Breast epithelium (tissue), 4 donors: ENCODE results near the gene RRAD. TPM values are rescaled to one million over a fixed set of nuclear protein-coding genes. Genes with fewer than 3 reads are reported as not detected.

ENCODE experiments used
- DNase-seq, 2 donors: peaks; one replicate each; pipeline ENCODE4 v3.0.0-alpha.2; 2019; ENCODE audit warnings: low spot score in 2 of 2
- H3K27ac ChIP-seq, 2 donors: fragments of 200-600 bp; sonication (generic) in 1 of 2; one replicate each; pipeline ENCODE4 v1.5.1; 2016 to 2019; ENCODE audit warnings: mild to moderate bottlenecking in 1 of 2
- H3K27me3 ChIP-seq, 2 donors: fragments of 200-600 bp; sonication (generic) in 1 of 2; one replicate each; pipeline versions ENCODE4 v1.5.1 to v1.6.0; 2017 to 2019; ENCODE audit warnings: control low read depth in 1 of 2, mild to moderate bottlenecking in 1 of 2
- H3K36me3 ChIP-seq: fragments of 200-600 bp; one replicate; pipeline ENCODE4 v1.5.1; 2019
- H3K4me1 ChIP-seq, 2 donors: fragments of 200-600 bp; sonication (generic); one replicate each; pipeline ENCODE4 v1.5.1; 2016 to 2019; ENCODE audit warnings: control low read depth in 1 of 2
- H3K4me3 ChIP-seq, 3 donors: fragments of 200-600 bp; sonication (generic); 1 replicate in 2 of 3; 2 replicates in 1 of 3; pipeline ENCODE4 v1.5.1; 2016 to 2019; ENCODE audit warnings: mild to moderate bottlenecking in 3 of 3, moderate library complexity in 2 of 3
- H3K9me3 ChIP-seq, 2 donors: fragments of 200-600 bp; sonication (generic) in 1 of 2; one replicate each; pipeline ENCODE4 v1.5.1; 2016 to 2019; ENCODE audit warnings: control low read depth in 1 of 2
- CTCF ChIP-seq, 3 donors: fragments of 450-650 bp; IDR thresholded peaks; one replicate each; pipeline ENCODE4 v1.5.1; 2016 to 2017; ENCODE audit warnings: antibody characterized with exemption in 3 of 3, mild to moderate bottlenecking in 3 of 3, moderate library complexity in 3 of 3
- POLR2A ChIP-seq: fragments of 450-650 bp; IDR thresholded peaks from one replicate; pipeline ENCODE4 v1.6.1; 2016; ENCODE audit warnings: antibody characterized with exemption, mild to moderate bottlenecking, moderate library complexity
- POLR2AphosphoS5 ChIP-seq, 3 donors: sonication (generic); formaldehyde crosslinking; IDR thresholded peaks; one replicate each; pipeline ENCODE4 v1.6.1; 2017; ENCODE audit warnings: antibody characterized with exemption in 3 of 3
- intact Hi-C: fragments of 100-400 bp; cut with DNase I; formaldehyde crosslinking; loops from one replicate; pipeline ENCODE4 v1.15.1; 2023; ENCODE audit warnings: low total_unique reads
- total RNA-seq, 3 donors: library from RNA; depleted of rRNA; stranded (reverse); fragments of >200 nt; gene quantifications; one replicate each; pipeline ENCODE4 v1.1.0, GENCODE V29; 2016

The RRAD gene
- total RNA-seq, 3 donors from 2014 or later = 7.7 to 11.1 (median 8.0) TPM

DNA sequence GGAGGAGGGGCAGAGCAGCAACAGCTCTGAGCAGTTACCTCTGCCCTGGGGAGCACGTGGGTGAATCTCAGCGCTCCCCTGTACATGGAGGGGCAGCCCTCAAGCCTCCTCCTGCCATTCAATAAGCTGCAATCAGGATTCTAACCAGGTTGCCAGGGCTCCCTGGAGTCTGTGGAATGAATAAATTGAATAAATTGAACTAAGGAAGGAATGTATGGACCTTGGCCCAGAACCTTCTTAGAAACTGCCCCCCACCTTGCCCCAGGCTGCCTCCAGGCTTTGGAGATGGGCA is 5.1 kb downstream of the RRAD start:
- H3K4me3 ChIP-seq = no peak overlapping the region
- intact Hi-C loops = no loop called here
- TF ChIP-seq POLR2AphosphoS5 (IDR thresholded peaks at IDR 0.05) (no peak), POLR2A (no peak), CTCF (IDR thresholded peaks at IDR 0.05) (no peak)
- H3K27ac ChIP-seq = no peak overlapping the region
- peaks cover 0 to 4% of the 10 kb centered on the region in 2 donors for H3K4me1 ChIP-seq
- H3K9me3 ChIP-seq = no peaks in the 10 kb centered on the region
- H3K27me3 ChIP-seq = peaks cover 0 to 14% of the 10 kb centered on the region in 2 donors
- H3K36me3 ChIP-seq = no peaks in the 10 kb centered on the region
- DNase-seq = no peak

DNA sequence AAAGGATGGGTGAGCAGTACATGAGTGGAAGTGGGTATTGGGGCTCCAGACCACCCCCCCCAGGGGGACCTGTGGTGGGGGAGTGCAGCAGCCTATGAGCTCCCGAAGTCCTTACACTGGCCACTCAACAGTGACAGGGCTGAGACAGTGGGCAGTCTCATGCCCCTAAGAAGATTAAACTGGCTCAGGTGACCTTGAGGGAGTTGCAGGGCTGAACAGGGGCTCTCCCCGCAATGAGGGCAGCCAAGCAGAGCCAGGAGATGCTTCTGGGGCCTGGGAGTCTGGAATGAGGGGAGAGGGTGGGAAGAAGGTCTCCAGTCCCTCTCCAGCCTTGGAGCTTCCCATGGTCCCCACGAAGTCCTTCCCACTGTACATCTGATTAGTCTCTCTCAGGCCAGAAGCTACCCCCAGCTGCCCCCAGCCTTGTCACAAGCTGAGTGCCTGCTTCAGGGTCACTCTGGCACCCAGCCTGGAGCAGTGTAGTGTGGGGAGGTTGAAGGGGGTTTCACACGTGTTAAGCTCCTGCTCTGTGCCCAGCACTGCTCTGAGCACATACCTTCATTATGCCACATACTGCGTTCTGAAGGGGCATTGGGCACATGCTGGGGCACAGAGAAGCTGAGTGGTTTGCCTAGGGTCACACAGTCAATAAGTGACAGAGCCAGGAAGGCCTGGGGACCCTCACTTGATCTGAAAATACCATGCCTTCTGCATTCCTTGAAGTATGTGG is 5.6 kb downstream of the RRAD start:
- intact Hi-C loops = no loop called here
- H3K4me1 ChIP-seq = no peaks in the 10 kb centered on the region

DNA sequence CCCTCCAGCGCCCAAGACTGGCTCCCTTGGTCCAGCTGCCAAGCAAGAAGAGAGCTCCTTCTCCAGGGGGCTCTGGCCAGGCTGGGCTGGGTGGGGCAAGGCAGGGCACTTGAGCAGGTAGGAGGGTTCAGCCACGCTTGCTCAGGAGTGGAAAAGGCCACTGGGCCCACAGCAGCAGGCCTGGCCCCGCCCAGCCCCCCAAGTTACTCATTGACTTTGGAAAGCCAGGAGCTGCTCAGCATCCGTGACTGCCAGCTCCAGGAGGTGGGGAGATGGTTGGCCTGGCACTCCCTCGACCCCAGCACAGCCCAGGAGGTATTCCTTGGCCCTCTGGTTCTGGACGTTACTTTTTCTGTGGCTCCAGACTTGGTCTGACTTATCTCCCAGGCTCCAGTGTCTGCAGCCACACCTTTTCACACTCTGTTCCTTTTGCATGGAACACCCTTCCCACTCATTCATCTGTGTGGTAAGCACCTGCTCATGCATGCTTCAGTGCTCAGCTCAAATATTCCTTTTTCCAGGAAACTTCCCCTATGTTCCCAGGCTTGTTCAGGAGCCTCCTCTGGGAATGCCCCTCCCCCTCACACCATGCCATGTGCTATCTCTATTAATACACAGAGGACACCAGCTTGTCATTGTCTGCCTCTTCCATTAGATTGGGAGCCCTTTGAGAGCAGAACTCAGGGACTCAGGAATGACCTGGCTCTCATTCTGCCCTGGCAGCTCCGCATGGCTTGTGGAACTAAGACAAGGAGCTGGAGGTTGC is 6.3 kb downstream of the RRAD start, which contains the start of gene CDH16:
TSS of gene CDH16 (minus strand) at position 83 of the 766 bp plus-strand sequence. CDS start 820 bp downstream, outside the sequence.
- no peak for DNase-seq
- no peaks in the 10 kb centered on the region for H3K4me1 ChIP-seq
- no peaks in the 10 kb centered on the region for H3K36me3 ChIP-seq
- no peaks in the 10 kb centered on the region for H3K9me3 ChIP-seq
- H3K4me3 ChIP-seq = no peak within 1 kb of the TSS
- TF ChIP-seq CTCF (IDR thresholded peaks at IDR 0.05) (no peak), POLR2AphosphoS5 (IDR thresholded peaks at IDR 0.05) (no peak), POLR2A (no peak)
- peaks cover 0 to 12% of the 10 kb centered on the region in 2 donors for H3K27me3 ChIP-seq
- intact Hi-C loops = no loop called here
- H3K27ac ChIP-seq = no peak within 1 kb of the TSS

More for the DNA sequence above, 5.6 kb downstream of the RRAD start:
- no peak overlapping the region for H3K4me3 ChIP-seq
- H3K27ac ChIP-seq = no peak overlapping the region
- no peaks in the 10 kb centered on the region for H3K36me3 ChIP-seq
- TF ChIP-seq POLR2AphosphoS5 (IDR thresholded peaks at IDR 0.05) = no peak
- no peak for TF ChIP-seq CTCF (IDR thresholded peaks at IDR 0.05)
- no peak for TF ChIP-seq POLR2A
- no peak for DNase-seq
- H3K9me3 ChIP-seq = no peaks in the 10 kb centered on the region
- H3K27me3 ChIP-seq = peaks cover 0 to 14% of the 10 kb centered on the region in 2 donors

DNA sequence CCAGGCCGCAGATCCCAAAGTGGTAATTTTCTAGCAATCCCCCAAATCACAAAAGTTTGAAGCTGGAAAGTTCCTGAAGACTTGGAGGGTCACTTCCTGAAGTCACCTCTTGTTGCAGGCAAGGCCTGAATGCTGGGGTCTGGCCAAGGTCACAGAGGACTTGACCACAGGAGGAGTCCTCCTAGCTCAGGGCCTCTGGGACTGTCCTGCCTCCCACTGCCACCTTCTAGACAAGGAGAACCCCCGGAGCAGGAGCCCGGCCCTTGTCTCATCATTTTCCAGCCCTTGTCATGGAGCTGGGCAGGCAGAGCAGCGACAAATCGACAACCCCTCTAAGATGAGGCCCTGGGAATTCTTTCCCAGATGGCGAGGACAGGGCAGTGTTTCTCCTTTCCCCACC is 7.0 kb downstream of the RRAD start:
- H3K36me3 ChIP-seq = no peaks in the 10 kb centered on the region
- H3K4me3 ChIP-seq = no peak overlapping the region
- no peaks in the 10 kb centered on the region for H3K9me3 ChIP-seq
- H3K27ac ChIP-seq = no peak overlapping the region
- intact Hi-C loops = no loop called here
- no peaks in the 10 kb centered on the region for H3K4me1 ChIP-seq
- TF ChIP-seq POLR2AphosphoS5 (IDR thresholded peaks at IDR 0.05) = no peak
- no peak for TF ChIP-seq POLR2A
- TF ChIP-seq CTCF (IDR thresholded peaks at IDR 0.05) = no peak
- peaks cover 0 to 10% of the 10 kb centered on the region in 2 donors for H3K27me3 ChIP-seq
- DNase-seq = no peak

- no peak overlapping the region for H3K4me3 ChIP-seq
- no peaks in the 10 kb centered on the region for H3K36me3 ChIP-seq
- peaks cover 0 to 10% of the 10 kb centered on the region in 2 donors for H3K27me3 ChIP-seq
- no peak overlapping the region for H3K27ac ChIP-seq
- no peaks in the 10 kb centered on the region for H3K4me1 ChIP-seq
- DNase-seq = no peak
- H3K9me3 ChIP-seq = no peaks in the 10 kb centered on the region
- intact Hi-C loops = no loop called here
- TF ChIP-seq POLR2AphosphoS5 (IDR thresholded peaks at IDR 0.05) (no peak), CTCF (IDR thresholded peaks at IDR 0.05) (no peak), POLR2A (no peak)
These were observed 7.6 kb downstream of the RRAD start for GRCh38 chr16:66917741-66918140.
